Cardiac muscle cell (in vitro differentiated cells and primary cell): ENCODE measurements around the gene GATA5. TPM values are rescaled to one million over a fixed set of nuclear protein-coding genes. Genes with fewer than 3 reads are reported as not detected.

Source experiments
- DNase-seq, 2 donors: peaks; one replicate each; pipeline versions ENCODE4 v3.0.0 to v3.0.0-alpha.2; 2010 to 2017; ENCODE audit warnings: low read depth in 1 of 2, low spot score in 1 of 2
- H3K27ac ChIP-seq: fragments of 200-600 bp; sonication (generic); 2 replicates; pipeline ENCODE4 v1.5.1; 2016
- H3K27me3 ChIP-seq: fragments of 200-600 bp; sonication (generic); 2 replicates; pipeline ENCODE4 v1.6.0; 2016; ENCODE audit warnings: control low read depth
- H3K36me3 ChIP-seq: fragments of 200-600 bp; sonication (generic); 2 replicates; pipeline ENCODE4 v1.5.1; 2016; ENCODE audit warnings: control low read depth
- H3K4me1 ChIP-seq: fragments of 200-600 bp; sonication (generic); 2 replicates; pipeline ENCODE4 v1.8.1; 2017; ENCODE audit warnings: low read depth, mild to moderate bottlenecking, mixed run types
- H3K4me3 ChIP-seq: fragments of 200-600 bp; sonication (generic); 2 replicates; pipeline ENCODE4 v1.5.1; 2016; ENCODE audit warnings: mild to moderate bottlenecking
- H3K9me3 ChIP-seq: fragments of 200-600 bp; sonication (generic); 2 replicates; pipeline ENCODE4 v1.5.1; 2017; ENCODE audit warnings: low read depth, mild to moderate bottlenecking, control low read depth
- CTCF ChIP-seq: IDR thresholded peaks from 2 replicates; pipeline ENCODE4 v1.5.1; 2012; ENCODE audit warnings: low read depth, mild to moderate bottlenecking, low read length
- polyA plus RNA-seq: library from polyadenylated mRNA; unstranded; fragments of >200 nt; fragmentation: Nextera tagmentation; extraction: Ambion mirVana; gene quantifications from 2 replicates; pipeline ENCODE4 v1.2.1, GENCODE V29; 2016
- total RNA-seq: library from RNA; depleted of rRNA; stranded (reverse); fragments of >200 nt; gene quantifications from 2 replicates; pipeline ENCODE4 v1.2.3, GENCODE V29; 2016

Gene GATA5
- total and polyA plus RNA-seq, 2 experiments from 2014 or later = 66.8 to 103 TPM

GRCh38 chr20:62469352-62469751 lies 6.4 kb downstream of the GATA5 start:
- Histone ChIP-seq H3K9me3 (no peaks in the 10 kb centered on the region), H3K4me1 (peaks cover 17% of the 10 kb centered on the region), H3K27me3 (no peaks in the 10 kb centered on the region), H3K4me3 (no peak overlapping the region), H3K27ac (no peak overlapping the region), H3K36me3 (peaks cover 14% of the 10 kb centered on the region)
- TF ChIP-seq CTCF = no peak
- DNase-seq = no peak

- Histone ChIP-seq H3K27me3 (no peaks in the 10 kb centered on the region), H3K27ac (peak overlapping the region; percentile 51), H3K4me3 (no peak overlapping the region), H3K36me3 (peaks cover 23% of the 10 kb centered on the region), H3K4me1 (no peaks in the 10 kb centered on the region), H3K9me3 (no peaks in the 10 kb centered on the region)
- TF ChIP-seq CTCF = no peak
- no peak for DNase-seq
These were observed 8.8 kb downstream of the GATA5 start for GRCh38 chr20:62466806-62467537.

- Histone ChIP-seq H3K27ac (no peak overlapping the region), H3K9me3 (no peaks in the 10 kb centered on the region), H3K27me3 (no peaks in the 10 kb centered on the region), H3K36me3 (peaks cover 23% of the 10 kb centered on the region), H3K4me3 (no peak overlapping the region), H3K4me1 (peaks cover 7% of the 10 kb centered on the region)
- TF ChIP-seq CTCF = no peak
- no peak for DNase-seq
These were observed 9.6 kb downstream of the GATA5 start for GRCh38 chr20:62466072-62466760.

GRCh38 chr20:62464990-62465389 lies 10.8 kb downstream of the GATA5 start:
- Histone ChIP-seq H3K27ac (peak overlapping the region; percentile 68), H3K4me3 (no peak overlapping the region), H3K36me3 (peaks cover 23% of the 10 kb centered on the region), H3K9me3 (no peaks in the 10 kb centered on the region), H3K27me3 (no peaks in the 10 kb centered on the region), H3K4me1 (peaks cover 18% of the 10 kb centered on the region)
- no peak for DNase-seq
- TF ChIP-seq CTCF = no peak

GRCh38 chr20:62464425-62464770 lies 11.4 kb downstream of the GATA5 start:
- no peak for DNase-seq
- peak overlapping the region; percentile 68 for H3K27ac ChIP-seq
- H3K4me3 ChIP-seq = no peak overlapping the region
- peaks cover 19% of the 10 kb centered on the region for H3K4me1 ChIP-seq
- no peak for TF ChIP-seq CTCF
- no peaks in the 10 kb centered on the region for H3K27me3 ChIP-seq
- H3K9me3 ChIP-seq = no peaks in the 10 kb centered on the region
- peaks cover 23% of the 10 kb centered on the region for H3K36me3 ChIP-seq
